Fibroblast of upper back skin (primary cell): ENCODE results near the gene PIGV.

Experiments
- DNase-seq: peaks from one replicate; pipeline ENCODE4 v3.0.0-alpha.2; 2013

The PIGV gene

GRCh38 chr1:26787706-26788514 lies at the start of gene PIGV:
TSS of gene PIGV (plus strand) at chr1:26787950. CDS start at chr1:26790816, 2,866 bp downstream.
- peak; percentile 84 for DNase-seq

- DNase-seq, result no peak
These were observed 48.3 kb upstream of the PIGV start for GRCh38 chr1:26739329-26739914.

- DNase-seq, result no peak
These were observed 47.6 kb upstream of the PIGV start for GRCh38 chr1:26740023-26740634.

- DNase-seq, result no peak
These were observed 46.8 kb upstream of the PIGV start for GRCh38 chr1:26740952-26741351.

GRCh38 chr1:26743426-26744059 lies 44.2 kb upstream of the PIGV start:
- no peak for DNase-seq

GRCh38 chr1:26744075-26744959 lies 43.4 kb upstream of the PIGV start:
- DNase-seq, result peak; percentile 89

GRCh38 chr1:26745191-26745590 lies 42.6 kb upstream of the PIGV start:
- no peak for DNase-seq

GRCh38 chr1:26747048-26747447 lies 40.7 kb upstream of the PIGV start:
- no peak for DNase-seq

- no peak for DNase-seq
These were observed 39.4 kb upstream of the PIGV start for GRCh38 chr1:26748351-26748750.

- DNase-seq, result no peak
These were observed 38.3 kb upstream of the PIGV start for GRCh38 chr1:26749458-26749857.

GRCh38 chr1:26750428-26750827 lies 37.3 kb upstream of the PIGV start:
- DNase-seq, result no peak

GRCh38 chr1:26752519-26752918 lies 35.2 kb upstream of the PIGV start:
- no peak for DNase-seq

GRCh38 chr1:26754086-26754874 lies 33.5 kb upstream of the PIGV start:
- DNase-seq, result peak; percentile 6

- no peak for DNase-seq
These were observed 29.4 kb upstream of the PIGV start for GRCh38 chr1:26758358-26758757.

GRCh38 chr1:26759531-26759930 lies 28.2 kb upstream of the PIGV start:
- DNase-seq, result no peak

- DNase-seq, result no peak
These were observed 26.5 kb upstream of the PIGV start for GRCh38 chr1:26761217-26761616.

GRCh38 chr1:26767714-26768113 lies 20.0 kb upstream of the PIGV start:
- DNase-seq, result no peak

GRCh38 chr1:26768755-26769154 lies 19.0 kb upstream of the PIGV start:
- peak; percentile 85 for DNase-seq

- DNase-seq, result no peak
These were observed 16.5 kb upstream of the PIGV start for GRCh38 chr1:26771285-26771642.

- peak; percentile 97 for DNase-seq
These were observed 16.0 kb upstream of the PIGV start for GRCh38 chr1:26771643-26772321.

GRCh38 chr1:26772687-26773086 lies 15.1 kb upstream of the PIGV start:
- DNase-seq, result peak; percentile 100
